Neural crest cell (in vitro differentiated cells): ENCODE results near the gene FUT7. TPM values are rescaled to one million over a fixed set of nuclear protein-coding genes. Genes with fewer than 3 reads are reported as not detected.

Experiments
- DNase-seq: peaks from one replicate; pipeline ENCODE4 v3.0.0; 2021; ENCODE audit warnings: low read depth, mixed read lengths, low spot score
- H3K27ac Mint-ChIP-seq: one replicate; pipeline ENCODE4 v1.8.0; 2021; ENCODE audit warnings: mild to moderate bottlenecking, mixed read lengths; ENCODE audit not compliant: unreplicated experiment
- H3K27me3 Mint-ChIP-seq: 2 replicates; pipeline ENCODE4 v1.8.0; 2021; ENCODE audit warnings: low read depth, mild to moderate bottlenecking, mixed read lengths
- H3K36me3 Mint-ChIP-seq: 2 replicates; pipeline ENCODE4 v1.8.0; 2021; ENCODE audit warnings: low read depth, mild to moderate bottlenecking, mixed read lengths
- H3K4me1 Mint-ChIP-seq: 2 replicates; pipeline ENCODE4 v1.8.0; 2021; ENCODE audit warnings: mixed read lengths
- H3K4me3 Mint-ChIP-seq: one replicate; pipeline ENCODE4 v1.8.0; 2021; ENCODE audit warnings: mild to moderate bottlenecking, mixed read lengths
- H3K9me3 Mint-ChIP-seq: 2 replicates; pipeline ENCODE4 v1.8.0; 2021; ENCODE audit warnings: mixed read lengths
- total RNA-seq: library from RNA; stranded (reverse); gene quantifications from 2 replicates; pipeline ENCODE4 v1.2.1, GENCODE V29; 2021
- TF ChIP-seq, protein P1 (sequence below): fragments of 200-600 bp; sonication (generic); conservative IDR thresholded peaks from 2 replicates; pipeline ENCODE4 v1.5.0; 2021; ENCODE audit warnings: antibody characterized with exemption, mild to moderate bottlenecking

FUT7 gene
- total RNA-seq, 1 donor from 2014 or later, result not detected

DNA sequence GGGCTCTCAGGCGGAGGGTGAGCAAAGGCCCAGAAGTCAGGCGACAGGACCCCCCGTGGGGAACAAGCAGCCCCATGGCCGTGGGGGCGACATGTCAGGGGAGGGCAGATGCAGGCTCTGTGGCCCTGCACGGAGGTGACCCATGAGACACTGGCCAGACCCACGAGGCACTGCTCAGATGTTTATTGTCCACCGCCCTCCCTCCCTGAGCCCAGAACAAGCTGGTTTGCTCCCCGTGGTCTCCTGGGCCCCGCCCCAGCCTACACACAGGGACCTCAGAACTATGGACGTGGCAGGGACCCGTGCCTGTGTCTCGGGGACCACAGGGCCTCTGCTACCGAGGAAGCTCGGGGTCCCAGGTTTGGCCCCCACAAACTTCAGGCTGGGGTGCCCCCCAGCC, 1.9 kb downstream of the FUT7 start:
- Mint-ChIP-seq H3K4me3 (peak overlapping the region; percentile 76), H3K27ac (no peak overlapping the region)

DNA sequence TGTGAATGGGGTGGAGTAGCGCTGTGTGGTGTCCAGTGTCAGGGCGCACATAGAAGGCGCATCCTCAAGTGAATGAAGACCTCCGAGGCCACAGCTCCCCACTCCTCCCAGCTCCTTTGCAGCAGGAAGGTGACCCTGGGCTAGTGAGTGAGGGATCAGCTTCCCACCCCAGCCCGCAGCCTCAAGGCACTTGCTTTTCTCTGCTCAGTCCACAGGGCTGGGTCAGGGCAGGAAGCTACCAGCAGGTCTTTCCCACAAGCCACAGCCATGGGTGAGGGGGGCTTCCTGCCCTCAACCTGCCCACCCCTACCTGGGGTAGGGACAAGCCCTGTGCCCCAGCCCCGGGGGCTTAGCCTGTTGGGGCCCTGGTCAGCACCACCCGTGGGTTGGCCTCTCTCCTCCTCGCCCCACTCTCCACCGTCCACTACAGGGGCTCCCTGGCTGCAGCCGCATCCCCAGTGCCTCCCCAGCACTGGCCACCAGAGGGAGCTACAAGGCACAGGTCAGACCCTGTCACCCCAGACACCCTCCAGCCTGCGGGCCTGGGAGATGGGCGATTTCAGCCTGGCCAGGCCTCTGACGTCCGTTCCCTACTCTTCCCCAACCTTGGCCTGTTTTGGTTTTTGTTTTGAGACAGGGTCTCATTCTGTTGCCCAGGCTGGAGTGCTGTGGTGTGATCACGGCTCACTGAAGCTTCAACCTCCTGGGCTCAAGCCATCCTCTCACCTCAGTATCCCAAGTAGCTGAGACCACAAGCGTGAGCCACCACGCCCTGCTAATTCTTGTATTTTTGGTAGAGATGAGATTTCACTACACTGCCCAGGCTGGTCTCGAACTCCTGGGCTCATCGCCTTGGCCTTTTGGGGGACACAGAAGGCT, 2.6 kb downstream of the FUT7 start:
- H3K27me3 Mint-ChIP-seq, result no peaks in the 10 kb centered on the region
- no peak overlapping the region for H3K27ac Mint-ChIP-seq
- H3K4me3 Mint-ChIP-seq, result peak overlapping the region; percentile 76
- no peaks in the 10 kb centered on the region for H3K9me3 Mint-ChIP-seq
- peaks cover 8% of the 10 kb centered on the region for H3K4me1 Mint-ChIP-seq
- peak; percentile 89 for DNase-seq
- H3K36me3 Mint-ChIP-seq, result no peaks in the 10 kb centered on the region
- TF ChIP-seq, protein P1, sequence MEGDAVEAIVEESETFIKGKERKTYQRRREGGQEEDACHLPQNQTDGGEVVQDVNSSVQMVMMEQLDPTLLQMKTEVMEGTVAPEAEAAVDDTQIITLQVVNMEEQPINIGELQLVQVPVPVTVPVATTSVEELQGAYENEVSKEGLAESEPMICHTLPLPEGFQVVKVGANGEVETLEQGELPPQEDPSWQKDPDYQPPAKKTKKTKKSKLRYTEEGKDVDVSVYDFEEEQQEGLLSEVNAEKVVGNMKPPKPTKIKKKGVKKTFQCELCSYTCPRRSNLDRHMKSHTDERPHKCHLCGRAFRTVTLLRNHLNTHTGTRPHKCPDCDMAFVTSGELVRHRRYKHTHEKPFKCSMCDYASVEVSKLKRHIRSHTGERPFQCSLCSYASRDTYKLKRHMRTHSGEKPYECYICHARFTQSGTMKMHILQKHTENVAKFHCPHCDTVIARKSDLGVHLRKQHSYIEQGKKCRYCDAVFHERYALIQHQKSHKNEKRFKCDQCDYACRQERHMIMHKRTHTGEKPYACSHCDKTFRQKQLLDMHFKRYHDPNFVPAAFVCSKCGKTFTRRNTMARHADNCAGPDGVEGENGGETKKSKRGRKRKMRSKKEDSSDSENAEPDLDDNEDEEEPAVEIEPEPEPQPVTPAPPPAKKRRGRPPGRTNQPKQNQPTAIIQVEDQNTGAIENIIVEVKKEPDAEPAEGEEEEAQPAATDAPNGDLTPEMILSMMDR, result peak; percentile 85

More for the DNA sequence above, 1.9 kb downstream of the FUT7 start:
- Mint-ChIP-seq H3K36me3 (no peaks in the 10 kb centered on the region), H3K9me3 (no peaks in the 10 kb centered on the region), H3K4me1 (peaks cover 8% of the 10 kb centered on the region), H3K27me3 (no peaks in the 10 kb centered on the region)
- TF ChIP-seq, protein P1, result no peak
- no peak for DNase-seq

DNA sequence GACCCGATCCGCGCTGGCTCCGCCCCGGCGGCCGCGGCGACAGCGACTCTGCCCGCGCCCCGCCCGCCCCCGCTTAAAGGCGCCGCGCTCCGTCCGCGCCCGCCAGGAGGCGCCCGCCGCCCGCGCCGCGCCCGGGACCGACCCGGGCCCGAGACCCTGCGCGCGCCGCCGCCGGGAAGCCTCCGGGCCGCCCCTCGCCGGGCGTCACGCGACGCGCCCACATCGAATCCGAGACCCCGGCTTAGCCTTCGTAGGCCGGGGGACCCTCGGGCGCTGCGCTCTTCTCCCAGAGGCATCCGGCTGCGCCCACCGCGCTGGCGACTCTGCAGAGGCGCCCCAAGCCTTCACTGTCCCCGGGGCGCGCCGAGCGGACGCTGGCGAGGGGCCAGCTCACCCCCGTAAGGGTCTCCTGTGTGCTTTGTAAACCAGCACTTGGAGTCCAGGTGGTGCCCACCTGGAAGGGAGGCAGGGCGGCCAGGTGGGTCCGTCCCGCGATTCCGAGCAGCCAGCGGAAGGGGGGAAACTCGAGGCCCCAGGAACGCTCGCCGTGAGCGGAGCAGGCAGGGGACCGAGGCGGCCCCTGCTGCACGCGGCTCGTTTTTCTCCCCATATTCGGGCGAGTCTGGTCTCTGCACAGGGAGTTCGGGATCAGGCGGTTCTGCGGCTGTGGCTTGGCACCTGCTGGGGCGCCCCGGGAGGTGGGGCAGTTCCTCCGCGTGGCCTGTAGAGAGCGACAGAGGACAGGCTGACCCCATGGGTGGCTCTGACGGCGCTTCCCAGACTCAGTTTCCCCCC, 3.4 kb downstream of the FUT7 start:
- Mint-ChIP-seq H3K27ac (no peak overlapping the region), H3K36me3 (no peaks in the 10 kb centered on the region), H3K4me3 (peak overlapping the region; percentile 76), H3K9me3 (no peaks in the 10 kb centered on the region), H3K27me3 (no peaks in the 10 kb centered on the region), H3K4me1 (peaks cover 8% of the 10 kb centered on the region)
- DNase-seq, result peak; percentile 57
- TF ChIP-seq, protein P1, result peak; percentile 33

DNA sequence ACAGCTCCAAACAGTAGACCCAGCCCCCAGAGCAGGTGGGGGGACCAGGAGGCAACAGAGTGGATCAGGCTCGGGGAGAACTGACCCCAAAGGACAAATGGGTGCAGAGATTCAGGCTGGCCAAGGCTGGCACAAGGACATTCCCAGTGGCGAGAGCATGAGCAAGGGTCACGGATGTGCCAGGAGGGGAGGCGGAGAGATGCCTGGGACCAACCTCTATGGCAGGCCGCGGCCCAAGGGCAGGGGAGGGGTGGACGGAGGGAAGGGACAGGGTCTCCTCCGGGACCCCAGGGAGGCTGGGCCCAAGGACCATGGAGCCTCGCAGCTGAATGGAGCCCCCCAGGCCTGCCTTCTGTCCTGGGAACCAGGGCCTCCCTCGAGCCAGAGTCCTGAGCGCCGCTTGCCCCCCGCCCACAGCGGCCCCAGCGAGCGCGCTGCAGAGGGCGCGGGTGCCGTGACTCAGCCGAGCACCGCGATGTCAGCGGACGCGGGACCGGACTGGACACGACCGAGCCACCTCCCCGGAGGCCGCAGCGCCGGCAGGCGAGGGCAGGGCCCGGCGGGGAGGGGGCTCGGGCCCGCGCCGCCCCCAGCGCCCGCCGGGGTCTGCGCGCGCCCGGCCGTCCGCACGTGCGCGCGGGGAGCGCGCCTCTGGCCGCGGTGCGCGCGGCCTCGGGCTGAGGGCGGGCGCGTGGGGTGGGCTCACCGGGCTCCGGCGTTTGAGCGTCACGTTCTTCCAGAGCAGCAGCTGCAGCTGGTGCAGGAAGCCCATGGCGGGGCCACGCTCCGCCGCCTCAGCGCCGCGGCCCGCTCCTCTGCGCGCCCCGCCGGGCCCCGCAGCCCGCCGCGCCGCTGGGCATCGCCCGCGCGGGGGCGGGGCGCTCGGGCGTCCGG, 4.3 kb downstream of the FUT7 start, which contains the start of gene ABCA2:
Gene ABCA2, minus strand, starts transcription at position 869 of the 894 bp plus-strand sequence. Its CDS starts 97 bp downstream, at position 772.
- H3K27me3 Mint-ChIP-seq, result no peaks in the 10 kb centered on the region
- peak within 1 kb of the TSS; percentile 84 for H3K4me3 Mint-ChIP-seq
- no peaks in the 10 kb centered on the region for H3K9me3 Mint-ChIP-seq
- H3K36me3 Mint-ChIP-seq, result no peaks in the 10 kb centered on the region
- TF ChIP-seq, protein P1, result no peak
- peaks cover 13% of the 10 kb centered on the region for H3K4me1 Mint-ChIP-seq
- H3K27ac Mint-ChIP-seq, result no peak within 1 kb of the TSS
- DNase-seq, result peak; percentile 28

DNA sequence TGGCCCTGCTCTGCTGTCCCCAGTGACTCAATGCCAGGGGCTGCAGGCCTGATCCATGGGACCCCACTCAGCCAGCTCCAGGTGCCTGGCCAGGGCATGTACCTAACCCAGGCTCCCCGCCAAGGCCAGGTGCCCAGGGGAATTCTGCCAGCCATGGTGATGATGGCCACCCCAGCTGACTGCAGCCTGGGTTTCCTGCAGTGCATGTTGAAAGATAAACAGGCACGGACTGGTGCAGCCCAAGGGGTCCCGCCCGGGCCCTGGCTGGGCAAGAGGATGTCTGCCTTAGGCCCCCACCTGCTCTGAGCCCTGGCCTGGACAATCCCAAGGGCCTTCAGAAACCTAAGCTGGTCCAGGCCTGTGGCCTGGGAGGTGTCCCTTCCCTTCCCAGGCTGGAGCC, 5.1 kb downstream of the FUT7 start:
- H3K27me3 Mint-ChIP-seq, result no peaks in the 10 kb centered on the region
- TF ChIP-seq, protein P1, result no peak
- no peaks in the 10 kb centered on the region for H3K36me3 Mint-ChIP-seq
- H3K4me3 Mint-ChIP-seq, result peak overlapping the region; percentile 84
- H3K9me3 Mint-ChIP-seq, result no peaks in the 10 kb centered on the region
- DNase-seq, result no peak
- peaks cover 13% of the 10 kb centered on the region for H3K4me1 Mint-ChIP-seq
- H3K27ac Mint-ChIP-seq, result no peak overlapping the region
